Neural cell (in vitro differentiated cells): ENCODE measurements around the gene SH3PXD2A.

ENCODE experiments used
- CTCF ChIP-seq: fragments of 450-650 bp; IDR thresholded peaks from 2 replicates; pipeline ENCODE4 v1.5.1; 2014; ENCODE audit warnings: antibody characterized with exemption, mild to moderate bottlenecking, moderate library complexity; ENCODE audit not compliant: poor library complexity, severe bottlenecking
- EP300 ChIP-seq: fragments of 450-650 bp; conservative IDR thresholded peaks from 2 replicates; pipeline ENCODE4 v1.6.1; 2014; ENCODE audit warnings: antibody characterized with exemption, mild to moderate bottlenecking, moderate library complexity; ENCODE audit not compliant: poor library complexity, severe bottlenecking
- EZH2 ChIP-seq: fragments of 200-600, 300-800 bp; shearing (Covaris generic), sonication (generic); IDR thresholded peaks from 2 replicates; pipeline ENCODE4 v1.6.1; 2014; ENCODE audit warnings: antibody characterized with exemption, low read length, borderline replicate concordance, mild to moderate bottlenecking; ENCODE audit not compliant: insufficient read depth, poor library complexity, severe bottlenecking
- POLR2AphosphoS5 ChIP-seq: IDR thresholded peaks from 2 replicates; pipeline ENCODE4 v1.6.1; 2012
- RAD21 ChIP-seq: fragments of 450-650 bp; conservative IDR thresholded peaks from 2 replicates; pipeline ENCODE4 v1.6.1; 2014; ENCODE audit warnings: antibody characterized with exemption, mild to moderate bottlenecking, moderate library complexity
- REST ChIP-seq: IDR thresholded peaks from 2 replicates; pipeline ENCODE4 v1.6.1; 2012; ENCODE audit warnings: borderline replicate concordance
- SMC3 ChIP-seq: fragments of 450-650 bp; conservative IDR thresholded peaks from 2 replicates; pipeline ENCODE4 v1.6.1; 2014; ENCODE audit warnings: antibody characterized with exemption, mild to moderate bottlenecking, moderate library complexity; ENCODE audit not compliant: poor library complexity
- TAF1 ChIP-seq: IDR thresholded peaks from 2 replicates; pipeline ENCODE4 v1.6.1; 2012; ENCODE audit warnings: low read depth

GRCh38 chr10:103612462-103613365, 242.7 kb downstream of the SH3PXD2A start:
- no peak for TF ChIP-seq CTCF
- TF ChIP-seq SMC3 = no peak
- TF ChIP-seq POLR2AphosphoS5 = no peak
- TF ChIP-seq EZH2 = no peak
- no peak for TF ChIP-seq EP300
- TF ChIP-seq RAD21 = no peak
- no peak for TF ChIP-seq TAF1
- no peak for TF ChIP-seq REST
